HG03095 (cell line): Measurements from ENCODE around the gene CREB5.

Source experiments
- ATAC-seq: cut with Tn5 transposase; IDR thresholded peaks from one replicate; pipeline ENCODE4 v1.9.1; 2021; ENCODE audit warnings: moderate library complexity; ENCODE audit not compliant: unreplicated experiment

CREB5 gene

GRCh38 chr7:28630350-28630749 lies 218.0 kb downstream of the CREB5 start:
- ATAC-seq = no peak

GRCh38 chr7:28631995-28632394 lies 219.7 kb downstream of the CREB5 start:
- ATAC-seq = no peak

- ATAC-seq = no peak
Measured at GRCh38 chr7:28638914-28639313, 226.6 kb downstream of the CREB5 start.

GRCh38 chr7:28640001-28640400 lies 227.7 kb downstream of the CREB5 start:
- no peak for ATAC-seq

GRCh38 chr7:28641752-28642545 lies 229.6 kb downstream of the CREB5 start:
- no peak for ATAC-seq

GRCh38 chr7:28643188-28643569 lies 230.9 kb downstream of the CREB5 start:
- ATAC-seq = no peak

GRCh38 chr7:28643584-28644340 lies 231.4 kb downstream of the CREB5 start:
- ATAC-seq = no peak

- ATAC-seq = no peak
Measured at GRCh38 chr7:28645866-28646265, 233.5 kb downstream of the CREB5 start.

- ATAC-seq = no peak
Measured at GRCh38 chr7:28646376-28647075, 234.2 kb downstream of the CREB5 start.

- ATAC-seq = no peak
Measured at GRCh38 chr7:28647076-28647421, 234.7 kb downstream of the CREB5 start.

GRCh38 chr7:28649189-28649588 lies 236.9 kb downstream of the CREB5 start:
- no peak for ATAC-seq

GRCh38 chr7:28649811-28650210 lies 237.5 kb downstream of the CREB5 start:
- no peak for ATAC-seq

- no peak for ATAC-seq
Measured at GRCh38 chr7:28654110-28654509, 241.8 kb downstream of the CREB5 start.

GRCh38 chr7:28656529-28656928 lies 244.2 kb downstream of the CREB5 start:
- ATAC-seq = no peak

- ATAC-seq = no peak
Measured at GRCh38 chr7:28658381-28658780, 246.1 kb downstream of the CREB5 start.

- no peak for ATAC-seq
Measured at GRCh38 chr7:28660132-28660531, 247.8 kb downstream of the CREB5 start.

- no peak for ATAC-seq
Measured at GRCh38 chr7:28661826-28662595, 249.7 kb downstream of the CREB5 start.

- no peak for ATAC-seq
Measured at GRCh38 chr7:28666154-28666553, 253.8 kb downstream of the CREB5 start.

- no peak for ATAC-seq
Measured at GRCh38 chr7:28668085-28668484, 255.8 kb downstream of the CREB5 start.

GRCh38 chr7:28669330-28669729 lies 257.0 kb downstream of the CREB5 start:
- ATAC-seq = no peak

- ATAC-seq = no peak
Measured at GRCh38 chr7:28671526-28671925, 259.2 kb downstream of the CREB5 start.
